H1 (cell line): ENCODE measurements around the gene MAN2C1. TPM values are rescaled to one million over a fixed set of nuclear protein-coding genes. Genes with fewer than 3 reads are reported as not detected.

ENCODE experiments used
- CTCF ChIA-PET: fragments of 300-600 bp; sonication (Branson Sonifier 250); formaldehyde crosslinking; loops from one replicate; lab custom pipeline; 2021; ENCODE audit not compliant: partially characterized antibody; lab: Charles Lee
- POLR2A ChIA-PET: fragments of 300-600 bp; sonication (Branson Sonifier 250); formaldehyde crosslinking; loops from one replicate; lab custom pipeline; 2021; ENCODE audit warnings: inconsistent platforms; ENCODE audit not compliant: partially characterized antibody; lab: Charles Lee
- DNase-seq, 2 experiments: peaks; one replicate each; pipeline versions ENCODE4 v3.0.0 to v3.0.0-alpha.2; 2010 to 2022; ENCODE audit warnings: low spot score in 2 of 2, low read depth in 1 of 2, mixed read lengths in 1 of 2
- FAIRE-seq: peaks from 2 replicates; lab custom pipeline; 2011; peaks lifted over from hg19 to GRCh38; lab: Jason Lieb, UNC
- H2AFZ ChIP-seq: 2 replicates; pipeline ENCODE4 v1.8.1; 2012; ENCODE audit warnings: low read length, inconsistent platforms
- H2AK5ac ChIP-seq: 2 replicates; pipeline ENCODE4 v1.6.1; 2013; ENCODE audit warnings: low read depth, low read length
- H2BK120ac ChIP-seq: replicated peaks from 2 replicates; pipeline ENCODE3; 2013; ENCODE audit warnings: low read depth, low read length, inconsistent platforms
- H2BK12ac ChIP-seq: 2 replicates; pipeline ENCODE4 v1.6.1; 2013; ENCODE audit warnings: low read depth, low read length
- H2BK15ac ChIP-seq: 2 replicates; pipeline ENCODE4 v1.6.1; 2013; ENCODE audit warnings: low read length
- H2BK20ac ChIP-seq: 2 replicates; pipeline ENCODE4 v1.6.1; 2013; ENCODE audit warnings: low read length
- H2BK5ac ChIP-seq: 2 replicates; pipeline ENCODE4 v1.6.1; 2013; ENCODE audit warnings: low read depth, low read length
- H3K14ac ChIP-seq: 2 replicates; pipeline ENCODE4 v1.6.1; 2013; ENCODE audit warnings: inconsistent platforms; ENCODE audit not compliant: insufficient read length
- H3K18ac ChIP-seq: 2 replicates; pipeline ENCODE4 v1.6.1; 2013; ENCODE audit warnings: low read length; ENCODE audit errors: extremely low read depth
- H3K23ac ChIP-seq: 2 replicates; pipeline ENCODE4 v1.6.1; 2013; ENCODE audit warnings: inconsistent platforms; ENCODE audit not compliant: insufficient read length
- H3K23me2 ChIP-seq: 2 replicates; pipeline ENCODE4 v1.6.1; 2013; ENCODE audit warnings: low read depth, low read length
- H3K27ac ChIP-seq: 2 replicates; pipeline ENCODE4 v1.6.1; 2011; ENCODE audit warnings: low read depth, low read length, inconsistent platforms
- H3K27me3 ChIP-seq, 4 experiments: replicated peaks in 1 of 4; 1 replicate in 1 of 4; 2 replicates in 3 of 4; pipeline versions ENCODE4 v1.6.1 to v1.8.1; 2011 to 2013; ENCODE audit warnings: low read length in 3 of 4, mild to moderate bottlenecking in 3 of 4, inconsistent platforms in 2 of 4, mixed read lengths in 2 of 4, moderate library complexity in 1 of 4; ENCODE audit not compliant: control insufficient read depth in 3 of 4, insufficient read depth in 3 of 4; ENCODE audit errors: extremely low read depth in 1 of 4
- H3K36me3 ChIP-seq, 4 experiments: 2 replicates each; pipeline versions ENCODE4 v1.6.1 to v1.8.1; 2011 to 2013; ENCODE audit warnings: mild to moderate bottlenecking in 4 of 4, low read length in 3 of 4, moderate library complexity in 2 of 4, control low read depth in 1 of 4, inconsistent platforms in 1 of 4; ENCODE audit not compliant: insufficient read depth in 4 of 4, control insufficient read depth in 2 of 4
- H3K4ac ChIP-seq: replicated peaks from 2 replicates; pipeline ENCODE3; 2013; ENCODE audit warnings: low read length, low read depth, mixed read lengths, inconsistent platforms; ENCODE audit not compliant: insufficient read length
- H3K4me1 ChIP-seq, 4 experiments: replicated peaks in 1 of 4; 1 replicate in 1 of 4; 2 replicates in 3 of 4; pipeline versions ENCODE4 v1.6.1 to v1.8.1; 2011 to 2013; ENCODE audit warnings: low read length in 3 of 4, inconsistent platforms in 2 of 4, mixed read lengths in 1 of 4; ENCODE audit not compliant: insufficient read depth in 4 of 4, control insufficient read depth in 3 of 4
- H3K4me2 ChIP-seq, 2 experiments: 2 replicates each; pipeline versions ENCODE4 v1.6.1 to v1.8.1; 2011 to 2013; ENCODE audit warnings: low read depth in 2 of 2, low read length in 2 of 2, control low read depth in 1 of 2, inconsistent platforms in 1 of 2, mild to moderate bottlenecking in 1 of 2; ENCODE audit not compliant: insufficient read depth in 1 of 2
- H3K4me3 ChIP-seq, 4 experiments: fragments of 200-600, 300-600 bp in 1 of 4; sonication (generic), shearing (Covaris generic), sonication (Bioruptor Twin) in 1 of 4; 2 replicates each; pipeline versions ENCODE4 v1.5.1 to v1.8.1; 2011 to 2016; ENCODE audit warnings: low read length in 4 of 4, low read depth in 3 of 4, control low read depth in 2 of 4, inconsistent platforms in 2 of 4, mild to moderate bottlenecking in 2 of 4, mixed read lengths in 1 of 4, moderate library complexity in 1 of 4; ENCODE audit not compliant: insufficient read depth in 2 of 4; ENCODE audit errors: extremely low read depth in 1 of 4
- H3K56ac ChIP-seq: replicated peaks from 2 replicates; pipeline ENCODE3; 2013; ENCODE audit warnings: low read depth, mild to moderate bottlenecking, mixed read lengths, low read length, inconsistent platforms; ENCODE audit not compliant: insufficient read length
- H3K79me1 ChIP-seq: 2 replicates; pipeline ENCODE4 v1.6.1; 2013; ENCODE audit warnings: low read depth, low read length, control low read depth
- H3K79me2 ChIP-seq, 2 experiments: 2 replicates each; pipeline versions ENCODE4 v1.6.1 to v1.8.1; 2012 to 2013; ENCODE audit warnings: low read length in 2 of 2, mild to moderate bottlenecking in 2 of 2, inconsistent platforms in 1 of 2; ENCODE audit not compliant: insufficient read depth in 2 of 2, control insufficient read depth in 1 of 2
- H3K9ac ChIP-seq, 4 experiments: replicated peaks in 1 of 4; 1 replicate in 1 of 4; 2 replicates in 3 of 4; pipeline versions ENCODE4 v1.6.1 to v1.8.1; 2011 to 2013; ENCODE audit warnings: low read depth in 3 of 4, low read length in 3 of 4, control low read depth in 2 of 4, mild to moderate bottlenecking in 2 of 4, moderate library complexity in 2 of 4, inconsistent platforms in 1 of 4; ENCODE audit errors: extremely low read depth in 1 of 4
- H3K9me3 ChIP-seq, 2 experiments: 2 replicates each; pipeline versions ENCODE4 v1.6.1 to v1.8.1; 2012 to 2013; ENCODE audit warnings: mild to moderate bottlenecking in 2 of 2, moderate library complexity in 2 of 2, control low read depth in 1 of 2, inconsistent platforms in 1 of 2, low read depth in 1 of 2, low read length in 1 of 2, mixed read lengths in 1 of 2; ENCODE audit not compliant: insufficient read depth in 2 of 2
- H4K20me1 ChIP-seq, 2 experiments: replicated peaks in 1 of 2; 2 replicates each; pipeline versions ENCODE3 to v1.8.1; 2011 to 2013; ENCODE audit warnings: inconsistent platforms in 2 of 2, low read length in 2 of 2, mild to moderate bottlenecking in 1 of 2; ENCODE audit not compliant: insufficient read depth in 2 of 2, control insufficient read depth in 1 of 2
- H4K5ac ChIP-seq: 2 replicates; pipeline ENCODE4 v1.6.1; 2013; ENCODE audit warnings: low read length, low read depth, mixed read lengths, inconsistent platforms; ENCODE audit not compliant: insufficient read length
- H4K8ac ChIP-seq: 2 replicates; pipeline ENCODE4 v1.8.0; 2013; ENCODE audit warnings: mild to moderate bottlenecking, moderate library complexity, low read length, inconsistent platforms; ENCODE audit not compliant: insufficient read depth; ENCODE audit errors: extremely low read depth
- H4K91ac ChIP-seq: replicated peaks from 2 replicates; pipeline ENCODE3; 2013; ENCODE audit warnings: low read length, mixed read lengths, inconsistent platforms; ENCODE audit not compliant: insufficient read length
- ASH2L ChIP-seq: fragments of 200-600, 300-600 bp; sonication (generic); IDR thresholded peaks from one replicate; pipeline ENCODE4 v1.7.1; 2017; ENCODE audit warnings: low read length
- BRCA1 ChIP-seq: IDR thresholded peaks from 2 replicates; pipeline ENCODE4 v1.6.1; 2012; ENCODE audit warnings: low read depth, low read length, improper control_type of control experiment
- CBX5 ChIP-seq: fragments of 300-800, 300-1000 bp; sonication (generic); IDR thresholded peaks from 2 replicates; pipeline ENCODE4 v1.7.1; 2016; ENCODE audit warnings: antibody characterized with exemption, low read length, low read depth
- CHD1 ChIP-seq: IDR thresholded peaks from 2 replicates; pipeline ENCODE4 v1.6.1; 2012; ENCODE audit warnings: low read depth, low read length, improper control_type of control experiment
- JUN ChIP-seq: IDR thresholded peaks from 2 replicates; pipeline ENCODE4 v1.6.1; 2011; ENCODE audit warnings: low read depth, mild to moderate bottlenecking, improper control_type of control experiment, low read length
- JUND ChIP-seq: IDR thresholded peaks from 2 replicates; pipeline ENCODE4 v1.6.1; 2011; ENCODE audit warnings: mild to moderate bottlenecking, improper control_type of control experiment, low read length
- KDM5A ChIP-seq: fragments of 200-600 bp; IDR thresholded peaks from 2 replicates; pipeline ENCODE4 v1.7.1; 2012; ENCODE audit warnings: mild to moderate bottlenecking, low read length, inconsistent platforms, mixed read lengths
- SIX5 ChIP-seq: IDR thresholded peaks from 2 replicates; pipeline ENCODE4 v1.6.1; 2011; ENCODE audit warnings: mild to moderate bottlenecking, low read depth, low read length
- SRF ChIP-seq: IDR thresholded peaks from 2 replicates; pipeline ENCODE4 v1.6.1; 2011; ENCODE audit warnings: mild to moderate bottlenecking, low read depth, low read length, moderate library complexity
- SUZ12 ChIP-seq: fragments of 200-600 bp; sonication (generic); IDR thresholded peaks from 2 replicates; pipeline ENCODE4 v1.6.1; 2012; ENCODE audit warnings: mild to moderate bottlenecking, inconsistent platforms, low read length, moderate library complexity, mixed read lengths
- TAF1 ChIP-seq: IDR thresholded peaks from 2 replicates; pipeline ENCODE4 v1.6.1; 2011; ENCODE audit warnings: mild to moderate bottlenecking, low read depth, low read length
- TBP ChIP-seq: IDR thresholded peaks from 2 replicates; pipeline ENCODE4 v1.6.1; 2011; ENCODE audit warnings: low read depth, low read length, improper control_type of control experiment
- TEAD4 ChIP-seq: IDR thresholded peaks from 2 replicates; pipeline ENCODE4 v1.6.1; 2012; ENCODE audit warnings: low read depth, low read length, inconsistent platforms, mixed read lengths
- WGBS, 2 experiments: shearing (Covaris generic) in 1 of 2; methylation state at CpG; one replicate each; pipeline versions ENCODE4 v1.1.6 to v1.1.7; 2013 to 2015; ENCODE audit warnings: low lambda C conversion rate in 2 of 2, mixed read lengths in 2 of 2, inconsistent platforms in 1 of 2, low coverage in 1 of 2, missing lambda C conversion rate in 1 of 2; ENCODE audit not compliant: insufficient replicate concordance in 2 of 2, insufficient coverage in 1 of 2, insufficient read length in 1 of 2; ENCODE audit errors: extremely low coverage in 1 of 2, missing lambda C conversion rate in 1 of 2; 5-methylcytosine and 5-hydroxymethylcytosine counted together
- polyA plus RNA-seq, 7 experiments: library from polyadenylated mRNA; depleted of rRNA in 3 of 7; stranded (reverse) in 5 of 7; unstranded in 2 of 7; fragments of >200 nt in 5 of 7; fragments of 200-250 nt in 2 of 7; gene quantifications; 1 replicate in 5 of 7; 2 replicates in 1 of 7; 4 replicates in 1 of 7; pipeline versions ENCODE4 v1.2.1 to v1.2.3, GENCODE V29; 2011 to 2013; ENCODE audit warnings: missing spikeins in 2 of 7, mixed read lengths in 2 of 7
- total RNA-seq: library from RNA; stranded (reverse); fragmentation: NEBNext Ultra II Directional; extraction: Animal tissue kit (Norgen Biotek cat#: 25700); gene quantifications from 2 replicates; pipeline ENCODE4 v1.2.1, GENCODE V29; 2021
- TF ChIP-seq, protein P1 (sequence below): IDR thresholded peaks from 2 replicates; pipeline ENCODE4 v1.6.1; 2012; ENCODE audit warnings: inconsistent platforms

Gene MAN2C1
- total and polyA plus RNA-seq, 2 of the 8 experiments (the other 6 are each of a cell fraction or from before 2014, with no cell fraction given): 56.3 to 88.9 TPM

DNA sequence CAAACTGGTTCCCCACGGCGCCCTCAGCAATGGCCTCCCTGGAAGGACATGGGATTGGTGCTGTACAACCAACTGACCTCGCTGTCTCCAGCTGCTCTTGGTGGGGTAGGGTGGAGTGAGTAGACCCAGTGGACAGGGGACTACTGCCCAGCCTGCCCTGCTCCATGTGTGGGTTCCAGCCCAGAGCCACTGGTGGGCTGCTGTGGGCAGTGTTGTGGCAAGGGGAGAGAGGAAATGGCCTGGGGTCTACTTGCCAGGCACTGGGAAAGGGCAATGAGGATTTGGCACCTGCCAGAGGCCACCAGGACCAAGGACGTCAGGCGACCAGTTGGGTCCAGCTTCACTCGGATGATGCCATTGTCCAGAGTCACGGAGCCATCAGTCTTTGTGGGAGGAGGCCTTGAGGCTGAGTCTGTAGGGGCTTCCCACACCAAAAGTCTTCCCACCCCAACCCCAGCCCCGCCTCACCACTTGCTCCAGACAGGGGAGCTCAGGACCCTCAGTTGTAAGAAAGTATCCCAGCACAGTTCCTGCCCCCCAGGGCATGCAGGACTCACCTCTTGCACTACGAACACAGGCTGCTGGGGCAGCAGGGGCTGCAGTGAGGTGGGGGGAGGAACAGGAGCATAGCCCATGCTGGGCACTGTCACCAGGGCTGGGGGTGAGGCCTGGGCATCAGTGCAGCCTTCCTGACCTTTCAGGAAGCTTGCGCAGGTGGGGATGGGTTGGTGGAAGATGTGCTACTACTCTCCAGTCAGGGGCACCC, 9.5 kb downstream of the MAN2C1 start:
- Histone ChIP-seq H3K36me3 (peaks cover 0 to 25% (median 3%) of the 10 kb centered on the region in 4 experiments; a peak in 5 of 8 replicates), H3K56ac (no peak overlapping the region), H3K9ac (no peak overlapping the region), H3K79me1 (no peaks in the 10 kb centered on the region), H4K91ac (no peak overlapping the region), H2BK5ac (no peak overlapping the region), H3K9me3 (no peaks in the 10 kb centered on the region), H3K27me3 (no peaks in the 10 kb centered on the region), H4K5ac (no peak overlapping the region), H2AK5ac (no peak overlapping the region), H2BK20ac (no peak overlapping the region), H3K23ac (no peak overlapping the region), H4K8ac (no peak overlapping the region), H3K14ac (no peak overlapping the region), H3K4me1 (no peaks in the 10 kb centered on the region), H2BK15ac (no peak overlapping the region), H3K4me3 (no peak overlapping the region), H2BK120ac (no peak overlapping the region), H4K20me1 (peaks cover 0 to 5% of the 10 kb centered on the region in 2 experiments), H3K4ac (no peak overlapping the region), H2BK12ac (no peak overlapping the region), H3K18ac (no peak overlapping the region), H3K4me2 (no peak overlapping the region), H3K79me2 (no peaks in the 10 kb centered on the region), H3K23me2 (no peaks in the 10 kb centered on the region), H3K27ac (no peak overlapping the region), H2AFZ (no peak overlapping the region)
- POLR2A ChIA-PET: interaction anchor here (1.2 to 6.5 kb wide), 3 partner anchors 9 to 15 kb away, joined by 3 to 69 read pairs (median 9); partner anchors contain the start of genes MAN2C1 and NEIL1
- CTCF ChIA-PET: interaction anchor here (1.4 kb wide), 1 partner anchor 9 kb away, joined by 5 read pairs; no protein-coding TSS in a partner anchor
- no peak for TF ChIP-seq SRF
- TF ChIP-seq BRCA1: no peak
- TF ChIP-seq, protein P1, sequence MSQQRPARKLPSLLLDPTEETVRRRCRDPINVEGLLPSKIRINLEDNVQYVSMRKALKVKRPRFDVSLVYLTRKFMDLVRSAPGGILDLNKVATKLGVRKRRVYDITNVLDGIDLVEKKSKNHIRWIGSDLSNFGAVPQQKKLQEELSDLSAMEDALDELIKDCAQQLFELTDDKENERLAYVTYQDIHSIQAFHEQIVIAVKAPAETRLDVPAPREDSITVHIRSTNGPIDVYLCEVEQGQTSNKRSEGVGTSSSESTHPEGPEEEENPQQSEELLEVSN: no peak
- no peak for TF ChIP-seq TEAD4
- TF ChIP-seq CBX5: no peak
- no peak for TF ChIP-seq KDM5A
- TF ChIP-seq SIX5: no peak
- TF ChIP-seq CHD1: no peak
- no peak for TF ChIP-seq ASH2L
- TF ChIP-seq JUND: no peak
- no peak for TF ChIP-seq JUN
- no peak for TF ChIP-seq SUZ12
- TF ChIP-seq TAF1: no peak
- no peak for TF ChIP-seq TBP
- FAIRE-seq: no peak
- WGBS, 2 experiments: 87% methylated on average over 9 of the region's 10 CpGs; no CpG with 5 or more reads in 1 of the 2 experiments
- no peak for DNase-seq
